SK-N-MC (cell line): ENCODE data around the gene CREB5.

Experiments
- DNase-seq: peaks from one replicate; pipeline ENCODE4 v3.0.0-alpha.2; 2011; ENCODE audit warnings: low read depth, low spot score
- H3K27ac ChIP-seq: fragments of 200-600 bp; sonication (generic); 2 replicates; pipeline ENCODE4 v1.5.1; 2016; ENCODE audit warnings: mixed run types
- H3K36me3 ChIP-seq: fragments of 200-600 bp; sonication (generic); 2 replicates; pipeline ENCODE4 v1.6.1; 2017; ENCODE audit warnings: antibody characterized with exemption, low read length, mixed read lengths; ENCODE audit not compliant: insufficient read depth
- H3K4me3 ChIP-seq: fragments of 200-600 bp; sonication (generic); 2 replicates; pipeline ENCODE4 v1.5.1; 2016
- H3K9ac ChIP-seq: fragments of 200-600 bp; sonication (generic); 2 replicates; pipeline ENCODE4 v1.8.0; 2017; ENCODE audit warnings: mixed run types, mixed read lengths; ENCODE audit not compliant: insufficient read length
- H3K9me3 ChIP-seq: fragments of 200-600 bp; sonication (generic); 2 replicates; pipeline ENCODE4 v1.6.1; 2017; ENCODE audit warnings: low read depth, mild to moderate bottlenecking, antibody characterized with exemption, low read length, moderate library complexity, mixed read lengths
- EZH2 ChIP-seq: fragments of 200-600 bp; sonication (generic); IDR thresholded peaks from one replicate; pipeline ENCODE4 v1.6.1; 2017; ENCODE audit warnings: antibody characterized with exemption
- FOXP2 ChIP-seq: optimal IDR thresholded peaks from 2 replicates; pipeline ENCODE3; 2011; ENCODE audit warnings: mild to moderate bottlenecking, moderate library complexity; ENCODE audit not compliant: insufficient read depth; ENCODE audit errors: extremely low read length, control extremely low read depth
- POLR2AphosphoS5 ChIP-seq: IDR thresholded peaks from 2 replicates; pipeline ENCODE4 v1.6.1; 2012; ENCODE audit warnings: mild to moderate bottlenecking, low read depth, low read length, borderline replicate concordance

Gene CREB5

GRCh38 chr7:28749638-28750037, 337.3 kb downstream of the CREB5 start:
- H3K4me3 ChIP-seq, result no peak overlapping the region
- H3K9me3 ChIP-seq, result no peaks in the 10 kb centered on the region
- no peak overlapping the region for H3K27ac ChIP-seq
- TF ChIP-seq POLR2AphosphoS5 (no peak), EZH2 (no peak), FOXP2 (no peak)
- H3K36me3 ChIP-seq, result no peaks in the 10 kb centered on the region
- H3K9ac ChIP-seq, result no peak overlapping the region
- no peak for DNase-seq

GRCh38 chr7:28750981-28751380, 338.7 kb downstream of the CREB5 start:
- no peak for DNase-seq
- Histone ChIP-seq H3K36me3 (no peaks in the 10 kb centered on the region), H3K9ac (no peak overlapping the region), H3K27ac (no peak overlapping the region), H3K4me3 (no peak overlapping the region), H3K9me3 (no peaks in the 10 kb centered on the region)
- TF ChIP-seq POLR2AphosphoS5 (no peak), EZH2 (no peak), FOXP2 (no peak)

- Histone ChIP-seq H3K4me3 (no peak overlapping the region), H3K9me3 (no peaks in the 10 kb centered on the region), H3K9ac (no peak overlapping the region), H3K36me3 (no peaks in the 10 kb centered on the region), H3K27ac (no peak overlapping the region)
- DNase-seq, result no peak
- no peak for TF ChIP-seq POLR2AphosphoS5
- TF ChIP-seq EZH2, result no peak
- no peak for TF ChIP-seq FOXP2
These were observed 341.3 kb downstream of the CREB5 start for GRCh38 chr7:28753613-28754012.

GRCh38 chr7:28754027-28754426, 341.7 kb downstream of the CREB5 start:
- no peak overlapping the region for H3K9ac ChIP-seq
- H3K4me3 ChIP-seq, result no peak overlapping the region
- no peaks in the 10 kb centered on the region for H3K9me3 ChIP-seq
- DNase-seq, result no peak
- H3K36me3 ChIP-seq, result no peaks in the 10 kb centered on the region
- H3K27ac ChIP-seq, result no peak overlapping the region
- TF ChIP-seq FOXP2, result no peak
- TF ChIP-seq EZH2, result no peak
- no peak for TF ChIP-seq POLR2AphosphoS5

- TF ChIP-seq FOXP2, result no peak
- no peak for TF ChIP-seq POLR2AphosphoS5
- no peak for TF ChIP-seq EZH2
- H3K36me3 ChIP-seq, result no peaks in the 10 kb centered on the region
- no peak overlapping the region for H3K9ac ChIP-seq
- no peaks in the 10 kb centered on the region for H3K9me3 ChIP-seq
- no peak overlapping the region for H3K4me3 ChIP-seq
- H3K27ac ChIP-seq, result no peak overlapping the region
- no peak for DNase-seq
These were observed 342.1 kb downstream of the CREB5 start for GRCh38 chr7:28754447-28754846.

GRCh38 chr7:28755255-28755654, 342.9 kb downstream of the CREB5 start:
- Histone ChIP-seq H3K4me3 (no peak overlapping the region), H3K36me3 (no peaks in the 10 kb centered on the region), H3K9me3 (no peaks in the 10 kb centered on the region), H3K27ac (no peak overlapping the region), H3K9ac (no peak overlapping the region)
- TF ChIP-seq FOXP2, result no peak
- TF ChIP-seq POLR2AphosphoS5, result no peak
- no peak for TF ChIP-seq EZH2
- no peak for DNase-seq

- no peaks in the 10 kb centered on the region for H3K36me3 ChIP-seq
- DNase-seq, result no peak
- no peak overlapping the region for H3K9ac ChIP-seq
- no peak overlapping the region for H3K27ac ChIP-seq
- no peak overlapping the region for H3K4me3 ChIP-seq
- TF ChIP-seq EZH2 (no peak), POLR2AphosphoS5 (no peak), FOXP2 (no peak)
- H3K9me3 ChIP-seq, result no peaks in the 10 kb centered on the region
These were observed 345.9 kb downstream of the CREB5 start for GRCh38 chr7:28758186-28758585.

GRCh38 chr7:28759475-28759971, 347.2 kb downstream of the CREB5 start:
- no peak overlapping the region for H3K4me3 ChIP-seq
- no peak for DNase-seq
- H3K9ac ChIP-seq, result no peak overlapping the region
- no peaks in the 10 kb centered on the region for H3K36me3 ChIP-seq
- no peaks in the 10 kb centered on the region for H3K9me3 ChIP-seq
- TF ChIP-seq POLR2AphosphoS5 (no peak), EZH2 (no peak), FOXP2 (no peak)
- H3K27ac ChIP-seq, result no peak overlapping the region

- Histone ChIP-seq H3K27ac (no peak overlapping the region), H3K9ac (no peak overlapping the region), H3K4me3 (no peak overlapping the region), H3K36me3 (no peaks in the 10 kb centered on the region), H3K9me3 (no peaks in the 10 kb centered on the region)
- no peak for DNase-seq
- TF ChIP-seq FOXP2 (no peak), EZH2 (no peak), POLR2AphosphoS5 (no peak)
These were observed 349.2 kb downstream of the CREB5 start for GRCh38 chr7:28761505-28761904.
